HepG2 (cell line): ENCODE measurements around the gene AQP5. TPM values are rescaled to one million over a fixed set of nuclear protein-coding genes. Genes with fewer than 3 reads are reported as not detected.

Source experiments
- ATAC-seq: fragments of 200-7000 bp; cut with Tn5 transposase; 3 replicates; pipeline ENCODE4 v1.9.1; 2020; ENCODE audit warnings: mild to moderate bottlenecking, moderate library complexity
- BruUV-seq: library from RNA; stranded (reverse); fragments of 400-500 nt; replicated peaks from 2 replicates; lab custom pipeline; 2021; lab: Mats Ljungman, UMichigan
- CTCF ChIA-PET: fragments of 300-600 bp; formaldehyde crosslinking; extraction: SDS; loops from one replicate; lab custom pipeline; 2021; ENCODE audit warnings: low total read pairs, inconsistent platforms, low intra/inter-chr PET ratio; lab: Yijun Ruan, JAX
- POLR2A ChIA-PET: fragments of 350-600 bp; sonication (Branson Sonifier 250); formaldehyde crosslinking; loops from one replicate; lab custom pipeline; 2020; ENCODE audit warnings: antibody characterized with exemption, inconsistent platforms; lab: Yijun Ruan, JAX
- DNase-seq: peaks from one replicate; pipeline ENCODE4 v3.0.0-alpha.2; 2015; ENCODE audit warnings: low spot score
- FAIRE-seq: peaks from 3 replicates; lab custom pipeline; 2011; peaks lifted over from hg19 to GRCh38; lab: Jason Lieb, UNC
- H2AFZ ChIP-seq: one replicate; pipeline ENCODE4 v1.6.1; 2011; ENCODE audit warnings: low read length, inconsistent platforms
- H3K27ac ChIP-seq: fragments of 300-600 bp; 3 replicates; pipeline ENCODE4 v1.8.0; 2011; ENCODE audit warnings: mixed run types, mild to moderate bottlenecking, mixed read lengths, low read length, inconsistent platforms; ENCODE audit not compliant: insufficient read depth; ENCODE audit errors: extremely low read length
- H3K27me3 ChIP-seq, 2 experiments: fragments of 200-600 bp in 1 of 2; 2 replicates in 1 of 2; 3 replicates in 1 of 2; pipeline versions ENCODE4 v1.6.0 to v1.8.0; 2011; ENCODE audit warnings: low read length in 2 of 2, mild to moderate bottlenecking in 2 of 2, moderate library complexity in 2 of 2, inconsistent platforms in 1 of 2; ENCODE audit not compliant: insufficient read depth in 2 of 2, control insufficient read depth in 1 of 2
- H3K36me3 ChIP-seq, 2 experiments: fragments of 200-600 bp in 1 of 2; replicated peaks in 1 of 2; 2 replicates in 1 of 2; 3 replicates in 1 of 2; pipeline versions ENCODE4 v1.5.1 to v1.8.0; 2011; ENCODE audit warnings: low read length in 2 of 2, inconsistent platforms in 1 of 2; ENCODE audit not compliant: insufficient read depth in 2 of 2, control insufficient read depth in 1 of 2
- H3K4me1 ChIP-seq: 2 replicates; pipeline ENCODE4 v1.5.1; 2012; ENCODE audit warnings: low read length, inconsistent platforms; ENCODE audit not compliant: insufficient read depth
- H3K4me2 ChIP-seq: 2 replicates; pipeline ENCODE4 v1.6.0; 2011; ENCODE audit warnings: low read depth, low read length, inconsistent platforms
- H3K4me3 ChIP-seq, 3 experiments: fragments of 200-600 bp in 1 of 3; sonication (generic), shearing (Covaris generic) in 1 of 3; replicated peaks in 1 of 3; 2 replicates each; pipeline ENCODE4 v1.5.1; 2011 to 2016; ENCODE audit warnings: low read length in 3 of 3, inconsistent platforms in 2 of 3, low read depth in 2 of 3, mild to moderate bottlenecking in 2 of 3, control low read depth in 1 of 3, mixed read lengths in 1 of 3; ENCODE audit not compliant: insufficient read depth in 1 of 3
- H3K79me2 ChIP-seq: one replicate; pipeline ENCODE4 v1.6.1; 2011; ENCODE audit warnings: low read length, inconsistent platforms; ENCODE audit not compliant: insufficient read depth
- H3K9ac ChIP-seq: 2 replicates; pipeline ENCODE4 v1.6.0; 2011; ENCODE audit warnings: mild to moderate bottlenecking, low read depth, low read length, inconsistent platforms; ENCODE audit not compliant: insufficient read depth
- H3K9me3 ChIP-seq: 2 replicates; pipeline ENCODE4 v1.5.1; 2012; ENCODE audit warnings: mild to moderate bottlenecking, low read length
- H4K20me1 ChIP-seq: 2 replicates; pipeline ENCODE4 v1.6.0; 2011; ENCODE audit warnings: inconsistent platforms, mild to moderate bottlenecking, low read length, moderate library complexity; ENCODE audit not compliant: insufficient read depth
- CHCHD3 ChIP-seq: sonication (generic); formaldehyde crosslinking; IDR thresholded peaks from 2 replicates; pipeline ENCODE4 v1.8.0; 2022; ENCODE audit warnings: mild to moderate bottlenecking, missing genetic modification reagents, moderate library complexity
- FOXA1 ChIP-seq, 2 experiments: fragments of 450-650 bp in 1 of 2; sonication (generic) in 1 of 2; formaldehyde crosslinking in 1 of 2; IDR thresholded peaks; 2 replicates each; pipeline versions ENCODE4 v1.4.0 to v1.6.1; 2016 to 2020; ENCODE audit warnings: missing genetic modification reagents in 1 of 2
- HNRNPLL ChIP-seq: fragments of 200-400 bp; formaldehyde crosslinking; IDR thresholded peaks from 2 replicates; pipeline ENCODE4 v1.6.1; 2017; ENCODE audit warnings: mild to moderate bottlenecking, low read depth, low read length; ENCODE audit not compliant: poor library complexity, severe bottlenecking
- KLF13 ChIP-seq: sonication (generic); formaldehyde crosslinking; IDR thresholded peaks from 2 replicates; pipeline ENCODE4 v1.4.0; 2020; ENCODE audit warnings: mild to moderate bottlenecking, missing genetic modification reagents
- MTF2 ChIP-seq: sonication (generic); formaldehyde crosslinking; IDR thresholded peaks from 2 replicates; pipeline ENCODE4 v1.5.0; 2020; ENCODE audit warnings: missing genetic modification reagents, borderline replicate concordance
- RERE ChIP-seq: IDR thresholded peaks from 2 replicates; pipeline ENCODE4 v1.6.1; 2016; ENCODE audit warnings: low read depth, missing genetic modification reagents, missing compliant biosample characterization
- ZBTB4 ChIP-seq: sonication (generic); formaldehyde crosslinking; IDR thresholded peaks from 2 replicates; pipeline ENCODE4 v1.4.0; 2020; ENCODE audit warnings: missing genetic modification reagents, mild to moderate bottlenecking, borderline replicate concordance
- WGBS: methylation state at CpG from one replicate; pipeline ENCODE4 v1.1.6; 2017; ENCODE audit warnings: low lambda C conversion rate; 5-methylcytosine and 5-hydroxymethylcytosine counted together
- in situ Hi-C: cut with HindIII; loops from 2 replicates; pipeline ENCODE4 v1.10.0; 2017; ENCODE audit warnings: low pct_unique_long_range_greater_than_20kb; ENCODE audit not compliant: extremely low pct_ligation_motif_present
- intact Hi-C: fragments of 100-400 bp; cut with micrococcal nuclease; formaldehyde crosslinking; loops from one replicate; pipeline ENCODE4 v1.10.0; 2022; ENCODE audit not compliant: unreplicated experiment
- polyA plus RNA-seq, 8 experiments: library from polyadenylated mRNA; depleted of rRNA in 3 of 8; stranded (reverse) in 7 of 8; unstranded in 1 of 8; fragments of >200 nt; fragmentation: Illumina TruSeq in 4 of 8; extraction: Trizol in 4 of 8; gene quantifications; 2 replicates each; pipeline versions ENCODE4 v1.2.1 to v1.2.3, GENCODE V29; 2011 to 2016; ENCODE audit warnings: low read depth in 4 of 8, missing spikeins in 1 of 8, mixed read lengths in 1 of 8; ENCODE audit not compliant: insufficient read depth in 1 of 8
- total RNA-seq, 5 experiments: library from RNA; depleted of rRNA; stranded (reverse); fragments of >200 nt; fragmentation: Illumina TruSeq; extraction: Trizol; gene quantifications; 2 replicates each; pipeline ENCODE4 v1.2.3, GENCODE V29; 2016; ENCODE audit warnings: low read depth in 1 of 5

Gene AQP5
- total and polyA plus RNA-seq, 2 of the 13 experiments (the other 11 are each of a cell fraction or from before 2014, with no cell fraction given): not detected

GRCh38 chr12:49972129-49972528, 10.5 kb downstream of the AQP5 start (continued):
- TF ChIP-seq RERE (CRISPR knock-in tag) (no peak), KLF13 (no peak)

- no peak for FAIRE-seq
- no peaks in the 10 kb centered on the region for H3K9me3 ChIP-seq
- H4K20me1 ChIP-seq: no peaks in the 10 kb centered on the region
- intact Hi-C loops: no loop called here
- peak within 1 kb of the TSS in 2 of 3 experiments; percentile 25 to 63; a peak in 3 of 6 replicates for H3K4me3 ChIP-seq
- no TSS peak for BruUV-seq
- peak within 1 kb of the TSS; percentile 75 for H3K4me2 ChIP-seq
- peaks cover 1 to 41% of the 10 kb centered on the region in 2 experiments for H3K27me3 ChIP-seq
- WGBS: 28% methylated on average over 4 of the region's 18 CpGs
- no peaks in the 10 kb centered on the region for H3K79me2 ChIP-seq
- no peak for DNase-seq
- H3K4me1 ChIP-seq: peaks cover 52% of the 10 kb centered on the region
- H3K36me3 ChIP-seq: no peaks in the 10 kb centered on the region
- ChIA-PET CTCF (no interaction called here), POLR2A (no interaction called here)
- H3K27ac ChIP-seq: no peak within 1 kb of the TSS
- peak; percentile 12 for ATAC-seq
- in situ Hi-C loops: loop anchor here (5.0 kb wide), 1 partner anchor 84 kb away; the partner anchor contains the start of gene ASIC1
- no peak within 1 kb of the TSS for H3K9ac ChIP-seq
- no peak within 1 kb of the TSS for H2AFZ ChIP-seq
- TF ChIP-seq ZBTB4 (CRISPR knock-in tag) (peak; percentile 19; the same call in 1 of the 2 replicates), FOXA1 (IDR thresholded peaks at IDR 0.05) (no peak), FOXA1 (CRISPR knock-in tag; IDR thresholded peaks at IDR 0.05) (no peak), CHCHD3 (0 out of 2 replicates have a peak, but pooled peaks have one; percentile 25), HNRNPLL (no peak), MTF2 (CRISPR knock-in tag) (no peak)
These were observed 11.1 kb downstream of the AQP5 start, which contains the start of gene AQP6 for GRCh38 chr12:49972641-49973360. Gene AQP6 (plus strand): TSS chr12:49972947. CDS start chr12:49973174, 227 bp downstream.
